Stomach smooth muscle (tissue), 2 donors: ENCODE results near the gene ZRANB1.
"Not testable (repeated sequence)": the region's sequence is repeated elsewhere in the genome, so short reads cannot be mapped to it uniquely, and the experiment has no call there.

Experiments
- H3K27ac ChIP-seq: one replicate; pipeline ENCODE4 v1.7.0; 2013; ENCODE audit warnings: mild to moderate bottlenecking, low read length, inconsistent platforms
- H3K27me3 ChIP-seq, 2 donors: one replicate each; pipeline ENCODE4 v1.7.0; 2013; ENCODE audit warnings: low read length in 2 of 2; ENCODE audit not compliant: insufficient read depth in 2 of 2, control insufficient read depth in 1 of 2
- H3K36me3 ChIP-seq, 2 donors: one replicate each; pipeline ENCODE4 v1.7.0; 2013; ENCODE audit warnings: low read length in 2 of 2; ENCODE audit not compliant: control insufficient read depth in 2 of 2, insufficient read depth in 2 of 2
- H3K4me1 ChIP-seq: one replicate; pipeline ENCODE4 v1.7.0; 2013; ENCODE audit warnings: low read length; ENCODE audit not compliant: control insufficient read depth, insufficient read depth
- H3K4me3 ChIP-seq, 2 donors: one replicate each; pipeline ENCODE4 v1.7.0; 2013; ENCODE audit warnings: low read length in 2 of 2
- H3K9ac ChIP-seq, 2 donors: one replicate each; pipeline ENCODE4 v1.7.0; 2013; ENCODE audit warnings: low read length in 2 of 2, mild to moderate bottlenecking in 1 of 2
- H3K9me3 ChIP-seq, 2 donors: one replicate each; pipeline ENCODE4 v1.7.0; 2013; ENCODE audit warnings: low read length in 2 of 2; ENCODE audit not compliant: control insufficient read depth in 2 of 2
- donor health status: healthy.
- donor health status: Pancreatic carcinoma.

ZRANB1 gene

GRCh38 chr10:124911124-124912067 lies 30.5 kb upstream of the ZRANB1 start:
- peak overlapping the region; percentile 60 for H3K27ac ChIP-seq
- H3K9me3 ChIP-seq: no peaks in the 10 kb centered on the region
- peak overlapping the region; percentile 20 to 58 for H3K9ac ChIP-seq
- no peaks in the 10 kb centered on the region for H3K36me3 ChIP-seq
- peaks cover 16% of the 10 kb centered on the region for H3K4me1 ChIP-seq
- no peak overlapping the region for H3K4me3 ChIP-seq
- no peaks in the 10 kb centered on the region for H3K27me3 ChIP-seq

GRCh38 chr10:124912101-124912886 lies 29.6 kb upstream of the ZRANB1 start:
- H3K4me3 ChIP-seq: no peak overlapping the region
- peaks cover 16% of the 10 kb centered on the region for H3K4me1 ChIP-seq
- peak overlapping the region; percentile 60 for H3K27ac ChIP-seq
- no peaks in the 10 kb centered on the region for H3K36me3 ChIP-seq
- H3K9me3 ChIP-seq: no peaks in the 10 kb centered on the region
- peak overlapping the region; percentile 20 to 58 for H3K9ac ChIP-seq
- no peaks in the 10 kb centered on the region for H3K27me3 ChIP-seq

DNA sequence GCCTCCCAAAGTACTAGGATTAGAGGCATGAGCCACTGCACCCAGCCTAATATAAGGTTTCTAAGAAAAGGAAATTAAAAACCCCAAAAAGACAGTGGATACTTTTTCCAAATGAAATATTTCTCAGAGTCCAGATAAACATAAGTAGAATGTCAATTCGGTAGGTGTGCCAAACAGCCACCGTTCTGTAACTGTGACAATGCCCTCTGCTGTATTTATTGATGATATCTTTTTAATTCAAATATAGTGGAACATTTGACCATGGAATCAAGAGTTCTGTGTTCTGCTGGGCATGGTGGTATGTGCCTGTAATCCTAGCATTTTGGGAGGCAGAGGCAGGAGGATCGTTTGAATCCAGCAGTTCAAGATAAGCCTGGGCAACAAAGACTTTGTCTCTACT lies 28.8 kb upstream of the ZRANB1 start:
- Histone ChIP-seq H3K9ac (no peak overlapping the region), H3K4me3 (no peak overlapping the region), H3K27me3 (no peaks in the 10 kb centered on the region), H3K4me1 (peaks cover 16% of the 10 kb centered on the region), H3K36me3 (no peaks in the 10 kb centered on the region), H3K27ac (no peak overlapping the region), H3K9me3 (no peaks in the 10 kb centered on the region)

- H3K9ac ChIP-seq, H3K9me3 ChIP-seq, H3K4me3 ChIP-seq, H3K27ac ChIP-seq, H3K27me3 ChIP-seq, H3K36me3 ChIP-seq: not testable (repeated sequence)
- H3K4me1 ChIP-seq: peaks cover 23% of the 10 kb centered on the region
Measured at GRCh38 chr10:124914398-124914797, 27.5 kb upstream of the ZRANB1 start.

DNA sequence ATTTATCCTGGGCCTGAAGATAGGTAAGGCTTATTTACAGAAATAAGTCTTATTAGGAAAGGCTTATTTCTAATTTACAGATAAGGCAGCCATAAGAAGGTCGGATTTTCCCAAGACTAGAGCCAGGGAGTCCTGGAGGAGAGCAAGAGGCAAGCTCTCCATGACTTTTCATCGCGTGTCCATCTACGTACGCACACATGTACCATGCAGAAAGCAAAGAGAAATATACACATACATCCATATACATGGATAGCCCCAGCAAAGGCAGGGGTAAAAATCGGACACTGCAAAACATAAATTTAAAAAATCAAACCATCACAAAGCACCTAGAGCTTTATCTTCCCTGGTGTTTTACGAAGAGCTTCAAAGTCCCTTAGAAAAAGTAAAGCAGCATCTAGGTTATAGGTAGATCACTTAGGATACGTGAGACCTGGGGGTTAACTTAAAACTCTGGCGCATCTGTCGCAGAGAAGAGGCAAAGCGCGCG lies 25.8 kb upstream of the ZRANB1 start:
- no peaks in the 10 kb centered on the region for H3K36me3 ChIP-seq
- peak overlapping the region; percentile 90 for H3K27ac ChIP-seq
- H3K27me3 ChIP-seq: no peaks in the 10 kb centered on the region
- H3K4me1 ChIP-seq: peaks cover 21% of the 10 kb centered on the region
- no peaks in the 10 kb centered on the region for H3K9me3 ChIP-seq
- peak overlapping the region; percentile 83 to 94 for H3K9ac ChIP-seq
- H3K4me3 ChIP-seq: peak overlapping the region; percentile 65 to 94

- H3K27ac ChIP-seq: peak overlapping the region; percentile 93
- peak overlapping the region; percentile 94 to 95 for H3K4me3 ChIP-seq
- H3K9ac ChIP-seq: peak overlapping the region; percentile 94 to 97
- H3K4me1 ChIP-seq: peaks cover 20% of the 10 kb centered on the region
- H3K9me3 ChIP-seq: no peaks in the 10 kb centered on the region
- no peaks in the 10 kb centered on the region for H3K36me3 ChIP-seq
- no peaks in the 10 kb centered on the region for H3K27me3 ChIP-seq
Measured at GRCh38 chr10:124916585-124917427, 25.1 kb upstream of the ZRANB1 start.

DNA sequence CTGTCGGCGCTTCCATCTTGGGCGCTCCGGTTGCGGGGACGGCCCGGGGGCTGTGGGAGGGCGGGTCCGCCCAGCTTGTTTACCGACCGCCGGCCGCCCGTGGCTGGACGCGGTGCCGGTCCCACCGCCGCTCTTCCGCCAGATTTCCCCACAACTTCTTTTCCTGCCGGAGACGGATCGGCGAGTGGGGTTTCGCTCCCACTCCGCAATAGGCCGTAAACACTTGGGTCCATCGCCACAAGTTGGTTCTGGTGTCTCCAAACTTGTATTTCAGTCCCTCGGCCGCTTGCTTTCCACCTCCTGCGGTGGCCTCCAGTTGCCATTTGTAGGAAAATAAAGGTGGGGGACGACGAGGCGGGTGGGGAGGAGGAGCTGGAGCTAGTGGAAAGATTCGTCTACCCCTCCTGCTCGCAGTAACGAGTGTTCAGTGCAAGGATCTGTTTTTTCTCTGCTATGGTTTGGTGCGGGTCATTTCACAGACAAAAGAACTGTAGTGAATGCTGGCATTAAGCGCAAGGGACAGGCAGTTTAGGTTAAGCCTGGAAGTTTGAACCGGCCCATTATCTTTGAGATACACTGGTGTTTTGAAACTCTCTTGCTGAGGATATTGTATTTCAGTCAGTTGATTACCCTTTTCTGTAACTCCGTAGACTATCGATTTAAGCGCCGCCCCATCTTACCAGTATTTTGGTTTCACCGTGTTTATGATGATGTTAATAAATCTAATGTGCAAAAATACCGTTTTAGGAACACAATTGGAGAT lies 24.3 kb upstream of the ZRANB1 start:
- H3K4me3 ChIP-seq: peak overlapping the region; percentile 94 to 95
- peak overlapping the region; percentile 93 for H3K27ac ChIP-seq
- H3K9ac ChIP-seq: peak overlapping the region; percentile 94 to 97

DNA sequence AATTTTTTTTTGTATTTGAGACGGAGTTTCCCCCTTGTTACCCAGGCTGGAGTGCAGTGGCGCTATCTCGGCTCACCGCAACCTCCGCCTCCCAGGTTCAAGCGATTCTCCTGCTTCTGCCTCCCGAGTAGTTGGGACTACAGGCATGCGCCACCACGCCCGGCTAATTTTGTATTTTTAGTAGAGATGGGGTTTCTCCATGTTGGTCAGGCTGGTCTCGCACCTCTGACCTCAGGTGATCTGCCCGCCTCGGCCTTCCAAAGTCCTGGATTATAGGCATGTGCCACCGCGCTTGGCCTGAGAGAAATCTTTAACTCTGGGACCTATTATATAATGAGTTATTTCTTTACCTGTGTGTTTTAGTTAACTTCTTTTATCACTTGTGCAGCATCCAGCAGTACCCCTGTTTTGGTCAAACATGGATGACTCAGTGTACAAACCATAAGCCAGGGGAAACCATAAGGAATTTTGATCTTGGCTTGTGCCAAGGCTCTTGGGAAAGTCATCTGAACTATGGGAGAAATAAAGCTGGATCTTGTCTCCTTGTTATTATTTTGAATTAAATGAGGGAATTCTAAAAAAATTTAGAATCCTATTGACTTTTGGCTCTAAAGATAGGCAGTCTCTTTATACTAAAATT lies 23.6 kb upstream of the ZRANB1 start:
- H3K9me3 ChIP-seq: no peaks in the 10 kb centered on the region
- peak overlapping the region; percentile 93 for H3K27ac ChIP-seq
- H3K4me1 ChIP-seq: peaks cover 16% of the 10 kb centered on the region
- no peaks in the 10 kb centered on the region for H3K27me3 ChIP-seq
- no peaks in the 10 kb centered on the region for H3K36me3 ChIP-seq
- peak overlapping the region; percentile 94 to 95 for H3K4me3 ChIP-seq
- H3K9ac ChIP-seq: peak overlapping the region; percentile 94 to 97

More for the DNA sequence above, 24.3 kb upstream of the ZRANB1 start:
- Histone ChIP-seq H3K36me3 (no peaks in the 10 kb centered on the region), H3K4me1 (peaks cover 16% of the 10 kb centered on the region), H3K27me3 (no peaks in the 10 kb centered on the region), H3K9me3 (no peaks in the 10 kb centered on the region)

GRCh38 chr10:124918906-124919305 lies 23.0 kb upstream of the ZRANB1 start:
- Histone ChIP-seq H3K9me3 (no peaks in the 10 kb centered on the region), H3K36me3 (no peaks in the 10 kb centered on the region), H3K27me3 (no peaks in the 10 kb centered on the region), H3K4me1 (peaks cover 16% of the 10 kb centered on the region), H3K27ac (peak overlapping the region; percentile 93), H3K9ac (no peak overlapping the region), H3K4me3 (peak overlapping the region in 1 of 2 donors; percentile 94)
